GM10266 (cell line): Measurements from ENCODE around the gene CDK3.
"Not testable (repeated sequence)": the region's sequence is repeated elsewhere in the genome, so short reads cannot be mapped to it uniquely, and the experiment has no call there.

ENCODE experiments used
- DNase-seq: peaks from one replicate; pipeline ENCODE4 v3.0.0; 2012; ENCODE audit errors: extremely low spot score
- TF ChIP-seq, protein P1 (sequence below): IDR thresholded peaks from 2 replicates; pipeline ENCODE4 v1.5.1; 2012; ENCODE audit warnings: mild to moderate bottlenecking, low read depth; ENCODE audit not compliant: control insufficient read depth, insufficient read depth; ENCODE audit errors: missing control alignments

The CDK3 gene

DNA sequence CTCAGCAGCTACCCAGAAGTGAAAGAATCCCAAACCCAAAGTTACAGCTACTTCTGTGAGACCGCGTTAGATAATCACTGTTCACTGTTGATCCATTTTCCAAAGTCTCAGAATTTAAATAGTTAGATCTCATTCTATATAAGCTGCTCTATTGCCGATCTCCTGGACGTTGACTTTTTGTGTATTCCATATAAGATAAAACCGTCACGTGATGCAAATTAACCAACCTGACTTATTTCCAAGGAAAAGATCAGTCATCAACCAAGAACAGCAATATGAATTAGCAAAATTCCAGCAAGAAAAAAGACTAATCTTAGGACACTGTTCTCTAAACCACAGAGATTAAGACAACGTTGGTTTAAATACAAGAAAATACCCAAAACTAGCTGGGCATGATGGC is 30.0 kb upstream of the CDK3 start:
- DNase-seq: no peak
- TF ChIP-seq, protein P1, sequence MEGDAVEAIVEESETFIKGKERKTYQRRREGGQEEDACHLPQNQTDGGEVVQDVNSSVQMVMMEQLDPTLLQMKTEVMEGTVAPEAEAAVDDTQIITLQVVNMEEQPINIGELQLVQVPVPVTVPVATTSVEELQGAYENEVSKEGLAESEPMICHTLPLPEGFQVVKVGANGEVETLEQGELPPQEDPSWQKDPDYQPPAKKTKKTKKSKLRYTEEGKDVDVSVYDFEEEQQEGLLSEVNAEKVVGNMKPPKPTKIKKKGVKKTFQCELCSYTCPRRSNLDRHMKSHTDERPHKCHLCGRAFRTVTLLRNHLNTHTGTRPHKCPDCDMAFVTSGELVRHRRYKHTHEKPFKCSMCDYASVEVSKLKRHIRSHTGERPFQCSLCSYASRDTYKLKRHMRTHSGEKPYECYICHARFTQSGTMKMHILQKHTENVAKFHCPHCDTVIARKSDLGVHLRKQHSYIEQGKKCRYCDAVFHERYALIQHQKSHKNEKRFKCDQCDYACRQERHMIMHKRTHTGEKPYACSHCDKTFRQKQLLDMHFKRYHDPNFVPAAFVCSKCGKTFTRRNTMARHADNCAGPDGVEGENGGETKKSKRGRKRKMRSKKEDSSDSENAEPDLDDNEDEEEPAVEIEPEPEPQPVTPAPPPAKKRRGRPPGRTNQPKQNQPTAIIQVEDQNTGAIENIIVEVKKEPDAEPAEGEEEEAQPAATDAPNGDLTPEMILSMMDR: no peak

DNA sequence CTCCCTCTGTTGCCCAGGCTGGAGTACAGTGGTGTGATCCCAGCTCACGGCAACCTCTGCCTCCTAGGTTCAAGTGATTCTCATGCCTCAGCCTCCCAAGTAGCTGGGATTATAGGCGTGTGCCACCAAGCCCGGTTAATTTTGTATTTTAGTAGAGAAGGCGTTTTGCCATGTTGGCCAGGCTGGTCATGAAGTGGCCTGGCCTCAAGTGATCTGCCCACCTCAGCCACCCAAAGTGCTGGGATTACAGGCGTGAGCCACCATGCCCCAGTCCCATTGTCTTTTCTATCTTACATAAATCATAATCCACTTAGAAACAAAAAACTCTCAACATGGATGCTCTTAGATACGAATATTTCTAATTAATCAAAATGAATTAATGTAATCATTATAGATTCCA is 25.5 kb upstream of the CDK3 start:
- DNase-seq: not testable (repeated sequence)

DNA sequence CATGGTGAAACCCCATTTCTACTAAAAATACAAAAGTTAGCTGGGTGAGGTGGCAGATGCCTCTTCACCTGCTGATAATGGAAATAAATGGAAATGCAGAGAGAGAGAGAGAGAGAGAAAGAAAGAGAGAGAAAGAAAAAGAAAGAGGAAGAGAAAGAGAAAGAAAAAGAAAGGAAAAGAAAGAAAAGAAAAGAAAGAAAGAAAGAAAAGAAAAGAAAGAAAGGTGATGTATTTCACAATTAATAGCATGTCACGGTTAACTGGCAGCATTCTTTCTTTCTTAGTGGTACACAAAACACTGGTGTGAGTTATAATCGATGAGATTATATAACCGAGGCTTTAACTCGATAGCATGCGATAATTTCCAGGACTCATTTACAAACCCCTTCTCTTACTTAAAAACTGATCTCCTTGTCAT is 24.9 kb upstream of the CDK3 start:
- no peak for DNase-seq
- TF ChIP-seq, protein P1: no peak

- TF ChIP-seq, protein P1: no peak
Observed at GRCh38 chr17:75976175-75976848, 24.3 kb upstream of the CDK3 start.

GRCh38 chr17:75978938-75979704 is 21.5 kb upstream of the CDK3 start, which contains the start of the genes ACOX1 and TEN1:
ACOX1 (minus strand) TSS chr17:75979166; CDS start chr17:75979073, 93 bp downstream.
TEN1 (plus strand) TSS chr17:75979240; CDS start chr17:75986193, 6,953 bp downstream.
- DNase-seq: peak; percentile 92
- TF ChIP-seq, protein P1: peak; percentile 40

More at GRCh38 chr17:75976175-75976848, 24.3 kb upstream of the CDK3 start:
- no peak for DNase-seq

- DNase-seq: peak; percentile 27
- TF ChIP-seq, protein P1: no peak
Observed at GRCh38 chr17:75979705-75980187, 20.9 kb upstream of the CDK3 start.

GRCh38 chr17:75980188-75981018 is 20.3 kb upstream of the CDK3 start:
- TF ChIP-seq, protein P1: no peak
- DNase-seq: no peak
